K562 treated with DMSO at 1 percent for 4 hours (cell line): ENCODE measurements around the gene CDH26. TPM values are rescaled to one million over a fixed set of nuclear protein-coding genes. Genes with fewer than 3 reads are reported as not detected.

Source experiments
- total RNA-seq: library from RNA; unstranded; fragments of 300-600 nt; gene quantifications from 2 replicates; pipeline ENCODE4 v1.2.3, GENCODE V29; 2022; ENCODE audit not compliant: insufficient read depth

CDH26 gene
- total RNA-seq: 0.38 TPM in 1 of 2 replicates, not detected in the other

DNA sequence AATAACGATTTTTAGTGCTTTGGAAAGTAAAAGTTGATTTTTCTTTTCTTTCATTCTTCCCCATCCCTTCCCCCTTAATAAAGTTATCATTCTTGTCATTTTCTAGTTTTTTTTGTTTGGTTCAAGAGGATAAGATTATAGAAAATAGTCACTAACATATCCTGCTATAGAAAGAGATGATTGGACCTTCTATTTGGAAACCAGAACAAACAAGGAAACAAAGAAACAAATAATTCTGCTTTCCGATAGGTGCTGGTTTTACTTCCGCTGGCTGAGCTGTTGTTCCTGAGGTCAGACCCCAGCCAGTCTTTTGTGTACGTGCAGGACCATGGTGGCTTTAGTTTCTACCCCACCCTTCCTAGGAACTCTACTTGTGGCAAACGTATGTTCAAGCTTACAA lies at the start of gene CDH26:
CDH26 (plus strand) TSS at position 301 of the 400 bp plus-strand sequence. CDS start 304 bp downstream, outside the sequence.

DNA sequence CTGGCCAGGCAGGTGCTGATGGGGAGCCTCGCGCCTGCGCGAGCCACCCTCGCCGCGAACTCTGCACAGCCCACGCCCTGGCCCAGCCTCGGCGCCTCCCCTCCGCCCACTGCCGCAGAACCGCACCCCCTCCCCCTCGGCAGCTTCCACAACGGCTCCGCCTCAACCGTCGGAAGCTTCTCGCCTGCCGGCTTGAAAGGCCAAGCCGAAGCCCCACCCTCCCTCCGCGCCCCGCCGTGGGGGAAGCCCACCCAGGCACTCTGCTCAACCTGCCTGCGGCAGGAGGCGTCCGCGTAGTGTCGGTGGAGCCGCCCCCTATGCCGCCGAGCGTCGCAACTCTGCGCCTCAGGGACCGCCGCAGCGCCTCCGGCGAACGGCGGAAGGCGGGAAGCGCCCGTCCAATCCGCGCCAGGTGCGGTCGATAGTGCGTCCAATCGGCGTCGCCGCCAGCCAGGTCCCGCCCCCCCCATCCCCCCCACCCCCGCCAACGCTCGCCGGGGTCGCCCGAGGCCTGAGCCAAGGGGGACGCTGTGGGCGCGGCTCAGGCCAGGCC lies 24.9 kb upstream of the CDH26 start, which contains the start of gene SYCP2:
SYCP2 (minus strand) TSS at position 342 of the 553 bp plus-strand sequence. CDS start 11,224 bp downstream, outside the sequence.

DNA sequence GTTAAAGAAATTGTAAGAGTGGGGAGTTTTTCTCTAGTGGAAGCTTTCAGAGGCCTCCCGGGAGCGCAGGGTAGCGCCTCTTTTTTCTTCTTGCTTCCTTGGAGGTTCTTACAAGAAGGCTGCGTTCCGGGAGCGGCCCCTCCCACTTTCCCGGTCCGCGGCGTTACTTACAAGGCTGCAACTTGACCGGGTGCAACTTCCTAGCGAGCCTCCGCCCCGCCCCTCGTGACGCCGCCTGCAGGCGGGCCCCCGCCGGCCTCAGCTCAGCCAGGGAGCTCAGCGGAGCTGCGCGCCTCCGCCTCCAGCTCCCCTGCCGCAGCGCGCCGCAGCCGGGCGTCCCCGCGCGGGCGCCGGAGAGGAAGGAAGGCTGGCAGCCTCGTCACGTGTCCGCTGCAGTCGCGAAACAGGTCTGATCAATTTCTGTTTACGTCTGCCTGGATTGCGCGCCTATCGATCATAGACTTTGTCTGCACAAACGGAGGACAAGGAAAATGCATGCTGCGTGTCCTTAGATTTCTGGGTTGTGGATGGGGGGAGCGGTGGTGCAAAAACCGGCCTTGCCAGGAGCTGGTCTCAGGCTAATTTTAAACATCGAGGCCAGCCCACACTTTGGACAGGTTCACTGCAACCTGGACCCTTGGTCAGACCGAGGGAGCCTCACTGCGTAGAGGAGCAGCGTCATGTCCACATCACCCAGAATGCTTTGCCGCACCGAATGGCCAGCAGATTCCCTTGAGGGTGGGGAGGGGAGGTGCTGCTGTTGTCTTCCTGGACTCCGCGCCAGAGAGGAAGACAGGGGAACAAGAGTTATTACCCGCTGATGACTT lies 17.9 kb upstream of the CDH26 start, which contains the start of the genes FAM217B and PPP1R3D:
FAM217B (plus strand) TSS at position 261 of the 827 bp plus-strand sequence. CDS start 3,555 bp downstream, outside the sequence.
PPP1R3D (minus strand) TSS at position 177 of the 827 bp plus-strand sequence. CDS start 374 bp downstream, outside the sequence.

Other genes starting within 250 kb of the CDH26 start
- gene SYCP2, start 24.8 kb upstream of the CDH26 start, total RNA-seq: 0.48 and 1.6 TPM in 2 replicates
- 3.0 and 4.1 TPM in 2 replicates for gene PPP1R3D, start 18.1 kb upstream of the CDH26 start, total RNA-seq
- 7.0 and 7.2 TPM in 2 replicates for gene FAM217B, start 18.0 kb upstream of the CDH26 start, total RNA-seq